HG03378 (cell line): Measurements from ENCODE around the gene AP1S1.
"Not testable (repeated sequence)": the region's sequence is repeated elsewhere in the genome, so short reads cannot be mapped to it uniquely, and the experiment has no call there.

Experiments used
- ATAC-seq: cut with Tn5 transposase; IDR thresholded peaks from one replicate; pipeline ENCODE4 v1.9.1; 2021; ENCODE audit warnings: mild to moderate bottlenecking, moderate library complexity; ENCODE audit not compliant: unreplicated experiment

AP1S1 gene

GRCh38 chr7:101199522-101199921, 45.2 kb downstream of the AP1S1 start:
- not testable (repeated sequence) for ATAC-seq

GRCh38 chr7:101200504-101200861, 46.2 kb downstream of the AP1S1 start:
- ATAC-seq, result no peak

GRCh38 chr7:101200862-101201599, 46.8 kb downstream of the AP1S1 start, which contains the start of gene MOGAT3:
MOGAT3 (minus strand) TSS chr7:101201036; CDS start chr7:101200854, 182 bp downstream.
- no peak for ATAC-seq

- no peak for ATAC-seq
Measured at GRCh38 chr7:101201695-101202602, 47.7 kb downstream of the AP1S1 start.

GRCh38 chr7:101202603-101202918, 48.3 kb downstream of the AP1S1 start:
- no peak for ATAC-seq

- not testable (repeated sequence) for ATAC-seq
Measured at GRCh38 chr7:101203740-101204738, 49.8 kb downstream of the AP1S1 start.

- no peak for ATAC-seq
Measured at GRCh38 chr7:101205901-101206664, 51.8 kb downstream of the AP1S1 start.

GRCh38 chr7:101206665-101207042, 52.4 kb downstream of the AP1S1 start:
- ATAC-seq, result no peak

- ATAC-seq, result no peak
Measured at GRCh38 chr7:101207459-101207858, 53.2 kb downstream of the AP1S1 start.

- no peak for ATAC-seq
Measured at GRCh38 chr7:101208794-101209193, 54.5 kb downstream of the AP1S1 start.

GRCh38 chr7:101210143-101210542, 55.9 kb downstream of the AP1S1 start:
- ATAC-seq, result no peak
